Measurements from ENCODE around the gene XPO5. TPM values are rescaled to one million over a fixed set of nuclear protein-coding genes. Genes with fewer than 3 reads are reported as not detected.

The XPO5 gene
- total and polyA plus RNA-seq, 7 experiments from 2014 or later, result 9.3 to 107 (median 39.9) TPM

GRCh38 chr6:43609402-43609801 lies 33.6 kb upstream of the XPO5 start:
- ChIA-PET POLR2A (interaction anchor here (1.0 to 2.0 kb wide), 3 partner anchors 27 to 361 kb away, joined by 3 to 5 read pairs (median 3); partner anchors contain the start of genes MAD2L1BP, POLH and XPO5), CTCF (interaction anchor here (0.7 to 1.7 kb wide), 3 partner anchors 15 to 471 kb away, joined by 3 to 7 read pairs (median 3); no protein-coding TSS in a partner anchor)
- ATAC-seq, result no peak
- Histone ChIP-seq H3K27ac (ENCODE audit: low read depth, low read length) (no peak overlapping the region), H3K9me3 (ENCODE audit: control insufficient read depth in 2 of 3, low read length in 3 of 3) (no peaks in the 10 kb centered on the region), H3K36me3 (ENCODE audit: control insufficient read depth in 2 of 3, insufficient read depth in 3 of 3, low read length in 3 of 3) (peaks cover 20 to 42% (median 20%) of the 10 kb centered on the region in 3 experiments), H3K4me1 (ENCODE audit: control insufficient read depth in 2 of 2, insufficient read depth in 2 of 2, low read length in 2 of 2) (no peaks in the 10 kb centered on the region), H3K27me3 (ENCODE audit: control insufficient read depth in 2 of 2, insufficient read depth in 2 of 2, low read length in 2 of 2) (no peaks in the 10 kb centered on the region), H3K4me3 (ENCODE audit: low read length) (no peak overlapping the region)
- Mint-ChIP-seq H3K36me3 (peaks cover 8 to 19% (median 17%) of the 10 kb centered on the region in 5 donors), H3K4me3 (no peak overlapping the region), H3K27ac (peak overlapping the region in 1 of 9 donors; percentile 21), H3K4me1 (peaks cover 0 to 10% (median 5%) of the 10 kb centered on the region in 7 donors), H3K27me3 (no peaks in the 10 kb centered on the region), H3K9me3 (no peaks in the 10 kb centered on the region)
- intact Hi-C loops (cut with micrococcal nuclease), result loop anchor here (2.0 to 5.0 kb wide), 4 partner anchors 19 to 148 kb away; partner anchors contain the start of genes GTPBP2 (in 2 of the 2) and RSPH9 (in 1 of the 2)
- DNase-seq, result no peak

- H3K9me3 Mint-ChIP-seq, result no peaks in the 10 kb centered on the region
- no peak overlapping the region for H3K4me3 Mint-ChIP-seq
- H3K27ac Mint-ChIP-seq, result peak overlapping the region in 6 of 9 donors; percentile 6 to 65 (median 22)
- no peak for ATAC-seq
- H3K4me3 ChIP-seq (ENCODE audit: low read length), result no peak overlapping the region
- DNase-seq, result no peak
- no peaks in the 10 kb centered on the region for H3K27me3 ChIP-seq (ENCODE audit: control insufficient read depth in 2 of 2, insufficient read depth in 2 of 2, low read length in 2 of 2)
- CTCF ChIA-PET, result interaction anchor here (0.6 to 1.7 kb wide), 8 partner anchors 12 to 1041 kb away, joined by 3 to 7 read pairs (median 4); no protein-coding TSS in a partner anchor
- no peaks in the 10 kb centered on the region for H3K4me1 ChIP-seq (ENCODE audit: control insufficient read depth in 2 of 2, insufficient read depth in 2 of 2, low read length in 2 of 2)
- POLR2A ChIA-PET, result interaction anchor here (1.0 to 1.3 kb wide), 5 partner anchors 14 to 361 kb away, joined by 3 to 4 read pairs (median 3); partner anchors contain the start of genes MAD2L1BP, POLH and XPO5
- no peak overlapping the region for H3K27ac ChIP-seq (ENCODE audit: low read depth, low read length)
- no peaks in the 10 kb centered on the region for H3K9me3 ChIP-seq (ENCODE audit: control insufficient read depth in 2 of 3, low read length in 3 of 3)
- no peaks in the 10 kb centered on the region for H3K27me3 Mint-ChIP-seq
- intact Hi-C loops (cut with micrococcal nuclease), result loop anchor here (1.0 to 5.0 kb wide), 7 partner anchors 20 to 470 kb away; partner anchors contain the start of genes GTPBP2 (in 2 of the 2), MAD2L1BP (in 1 of the 2) and RSPH9 (in 1 of the 2)
- peaks cover 9 to 20% (median 16%) of the 10 kb centered on the region in 5 donors for H3K36me3 Mint-ChIP-seq
- peaks cover 15 to 42% (median 18%) of the 10 kb centered on the region in 3 experiments for H3K36me3 ChIP-seq (ENCODE audit: control insufficient read depth in 2 of 3, insufficient read depth in 3 of 3, low read length in 3 of 3)
- peaks cover 0 to 10% (median 5%) of the 10 kb centered on the region in 7 donors for H3K4me1 Mint-ChIP-seq
Observed at GRCh38 chr6:43608807-43609206, 33.0 kb upstream of the XPO5 start.

GRCh38 chr6:43608310-43608763 lies 32.5 kb upstream of the XPO5 start:
- ATAC-seq, result peak; percentile 57
- no peak overlapping the region for H3K4me3 ChIP-seq (ENCODE audit: low read length)
- H3K36me3 ChIP-seq (ENCODE audit: control insufficient read depth in 2 of 3, insufficient read depth in 3 of 3, low read length in 3 of 3), result peaks cover 10 to 41% (median 13%) of the 10 kb centered on the region in 3 experiments
- H3K9me3 ChIP-seq (ENCODE audit: control insufficient read depth in 2 of 3, low read length in 3 of 3), result no peaks in the 10 kb centered on the region
- H3K27me3 ChIP-seq (ENCODE audit: control insufficient read depth in 2 of 2, insufficient read depth in 2 of 2, low read length in 2 of 2), result no peaks in the 10 kb centered on the region
- intact Hi-C loops (cut with micrococcal nuclease), result loop anchor here (1.0 to 5.0 kb wide), 7 partner anchors 20 to 471 kb away; partner anchors contain the start of genes GTPBP2 (in 2 of the 2), MAD2L1BP (in 1 of the 2) and RSPH9 (in 1 of the 2)
- CTCF ChIA-PET, result interaction anchor here (0.6 to 1.7 kb wide), 9 partner anchors 11 to 1040 kb away, joined by 3 to 7 read pairs (median 4); no protein-coding TSS in a partner anchor
- Mint-ChIP-seq H3K27me3 (no peaks in the 10 kb centered on the region), H3K4me1 (peaks cover 0 to 10% (median 5%) of the 10 kb centered on the region in 7 donors), H3K36me3 (peaks cover 7 to 21% (median 11%) of the 10 kb centered on the region in 5 donors), H3K9me3 (no peaks in the 10 kb centered on the region), H3K4me3 (no peak overlapping the region), H3K27ac (peak overlapping the region in 4 of 9 donors; percentile 0 to 16 (median 4))
- H3K4me1 ChIP-seq (ENCODE audit: control insufficient read depth in 2 of 2, insufficient read depth in 2 of 2, low read length in 2 of 2), result no peaks in the 10 kb centered on the region
- POLR2A ChIA-PET, result interaction anchor here (1.0 to 1.3 kb wide), 5 partner anchors 13 to 360 kb away, joined by 3 to 4 read pairs (median 3); partner anchors contain the start of genes MAD2L1BP, POLH and XPO5
- peak in 8 of 9 donors; percentile 12 to 49 (median 43) for DNase-seq
- no peak overlapping the region for H3K27ac ChIP-seq (ENCODE audit: low read depth, low read length)

- intact Hi-C loops (cut with micrococcal nuclease), result loop anchor here in 1 of 2 donors (5.0 kb wide), 1 partner anchor 151 kb away; no protein-coding TSS in a partner anchor
- Histone ChIP-seq H3K9me3 (ENCODE audit: control insufficient read depth in 2 of 3, low read length in 3 of 3) (no peaks in the 10 kb centered on the region), H3K27ac (ENCODE audit: low read depth, low read length) (no peak overlapping the region), H3K4me1 (ENCODE audit: control insufficient read depth in 2 of 2, insufficient read depth in 2 of 2, low read length in 2 of 2) (no peaks in the 10 kb centered on the region), H3K36me3 (ENCODE audit: control insufficient read depth in 2 of 3, insufficient read depth in 3 of 3, low read length in 3 of 3) (peaks cover 2 to 40% (median 11%) of the 10 kb centered on the region in 3 experiments), H3K4me3 (ENCODE audit: low read length) (no peak overlapping the region), H3K27me3 (ENCODE audit: control insufficient read depth in 2 of 2, insufficient read depth in 2 of 2, low read length in 2 of 2) (no peaks in the 10 kb centered on the region)
- no peak overlapping the region for H3K27ac Mint-ChIP-seq
- ATAC-seq, result no peak
- ChIA-PET POLR2A (interaction anchor here (0.6 kb wide), 1 partner anchor 238 kb away, joined by 3 read pairs; no protein-coding TSS in a partner anchor), CTCF (interaction anchor here (0.6 to 0.7 kb wide), 2 partner anchors 17 to 33 kb away, joined by 3 read pairs; no protein-coding TSS in a partner anchor)
- H3K36me3 Mint-ChIP-seq, result peaks cover 12 to 28% (median 16%) of the 10 kb centered on the region in 5 donors
- no peaks in the 10 kb centered on the region for H3K9me3 Mint-ChIP-seq
- peaks cover 0 to 14% (median 5%) of the 10 kb centered on the region in 7 donors for H3K4me1 Mint-ChIP-seq
- no peak overlapping the region for H3K4me3 Mint-ChIP-seq
- no peaks in the 10 kb centered on the region for H3K27me3 Mint-ChIP-seq
- DNase-seq, result no peak
Observed at GRCh38 chr6:43606019-43606418, 30.2 kb upstream of the XPO5 start.

GRCh38 chr6:43604174-43604573 lies 28.3 kb upstream of the XPO5 start:
- H3K27me3 Mint-ChIP-seq, result no peaks in the 10 kb centered on the region
- no peaks in the 10 kb centered on the region for H3K9me3 Mint-ChIP-seq
- intact Hi-C loops (cut with micrococcal nuclease), result no loop called here
- H3K36me3 Mint-ChIP-seq, result peaks cover 8 to 31% (median 21%) of the 10 kb centered on the region in 5 donors
- Histone ChIP-seq H3K36me3 (ENCODE audit: control insufficient read depth in 2 of 3, insufficient read depth in 3 of 3, low read length in 3 of 3) (peaks cover 0 to 40% (median 5%) of the 10 kb centered on the region in 3 experiments), H3K27ac (ENCODE audit: low read depth, low read length) (no peak overlapping the region), H3K9me3 (ENCODE audit: control insufficient read depth in 2 of 3, low read length in 3 of 3) (no peaks in the 10 kb centered on the region), H3K4me1 (ENCODE audit: control insufficient read depth in 2 of 2, insufficient read depth in 2 of 2, low read length in 2 of 2) (no peaks in the 10 kb centered on the region), H3K4me3 (ENCODE audit: low read length) (no peak overlapping the region), H3K27me3 (ENCODE audit: control insufficient read depth in 2 of 2, insufficient read depth in 2 of 2, low read length in 2 of 2) (no peaks in the 10 kb centered on the region)
- H3K4me3 Mint-ChIP-seq, result no peak overlapping the region
- ATAC-seq, result no peak
- ChIA-PET POLR2A (interaction anchor here (0.9 kb wide), 1 partner anchor 25 kb away, joined by 3 read pairs; the partner anchor contains the start of gene GTPBP2), CTCF (no interaction called here)
- no peak for DNase-seq
- H3K27ac Mint-ChIP-seq, result peak overlapping the region in 1 of 9 donors; percentile 36
- H3K4me1 Mint-ChIP-seq, result peaks cover 0 to 14% (median 5%) of the 10 kb centered on the region in 7 donors

- Mint-ChIP-seq H3K4me1 (peaks cover 0 to 7% (median 0%) of the 10 kb centered on the region in 7 donors), H3K4me3 (no peak overlapping the region), H3K36me3 (peaks cover 8 to 39% (median 16%) of the 10 kb centered on the region in 5 donors), H3K9me3 (no peaks in the 10 kb centered on the region), H3K27me3 (no peaks in the 10 kb centered on the region), H3K27ac (no peak overlapping the region)
- Histone ChIP-seq H3K9me3 (ENCODE audit: control insufficient read depth in 2 of 3, low read length in 3 of 3) (no peaks in the 10 kb centered on the region), H3K4me3 (ENCODE audit: low read length) (no peak overlapping the region), H3K27ac (ENCODE audit: low read depth, low read length) (no peak overlapping the region), H3K27me3 (ENCODE audit: control insufficient read depth in 2 of 2, insufficient read depth in 2 of 2, low read length in 2 of 2) (no peaks in the 10 kb centered on the region), H3K4me1 (ENCODE audit: control insufficient read depth in 2 of 2, insufficient read depth in 2 of 2, low read length in 2 of 2) (no peaks in the 10 kb centered on the region), H3K36me3 (ENCODE audit: control insufficient read depth in 2 of 3, insufficient read depth in 3 of 3, low read length in 3 of 3) (peaks cover 0 to 37% (median 5%) of the 10 kb centered on the region in 3 experiments)
- ChIA-PET POLR2A (interaction anchor here (0.6 kb wide), 1 partner anchor 135 kb away, joined by 3 read pairs; no protein-coding TSS in a partner anchor), CTCF (interaction anchor here (0.7 kb wide), 1 partner anchor 490 kb away, joined by 3 read pairs; no protein-coding TSS in a partner anchor)
- ATAC-seq, result no peak
- intact Hi-C loops (cut with micrococcal nuclease), result no loop called here
- DNase-seq, result no peak
Observed at GRCh38 chr6:43600595-43600994, 24.8 kb upstream of the XPO5 start.
